K562 treated with DMSO at 1 percent for 48 hours (cell line): ENCODE data around the gene PPIF. TPM values are rescaled to one million over a fixed set of nuclear protein-coding genes. Genes with fewer than 3 reads are reported as not detected.

Experiments
- total RNA-seq: library from RNA; unstranded; fragments of 300-600 nt; gene quantifications from 2 replicates; pipeline ENCODE4 v1.2.3, GENCODE V29; 2022; ENCODE audit warnings: low replicate concordance; ENCODE audit errors: extremely low read depth

The PPIF gene
- not detected in 2 replicates for total RNA-seq

DNA sequence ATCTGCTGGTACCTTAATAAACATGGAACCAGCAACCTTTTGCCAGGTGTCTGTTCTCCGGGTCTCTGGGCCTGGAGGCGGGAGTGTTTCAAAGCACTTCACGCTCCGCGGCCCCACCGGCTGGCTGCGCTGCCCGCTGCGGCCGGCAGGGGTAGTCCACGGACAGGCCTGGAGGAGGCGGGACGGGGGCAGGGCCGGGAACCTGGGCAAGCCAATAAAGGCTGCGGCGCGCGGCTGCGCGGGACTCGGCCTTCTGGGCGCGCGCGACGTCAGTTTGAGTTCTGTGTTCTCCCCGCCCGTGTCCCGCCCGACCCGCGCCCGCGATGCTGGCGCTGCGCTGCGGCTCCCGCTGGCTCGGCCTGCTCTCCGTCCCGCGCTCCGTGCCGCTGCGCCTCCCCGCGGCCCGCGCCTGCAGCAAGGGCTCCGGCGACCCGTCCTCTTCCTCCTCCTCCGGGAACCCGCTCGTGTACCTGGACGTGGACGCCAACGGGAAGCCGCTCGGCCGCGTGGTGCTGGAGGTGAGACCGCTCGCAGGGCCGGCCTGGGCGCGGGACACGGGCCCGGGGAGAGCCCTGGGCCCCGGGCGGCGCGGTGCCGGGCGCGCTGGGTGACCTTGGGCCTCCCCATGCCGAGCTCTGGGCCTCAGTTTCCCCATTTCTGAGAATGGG, at the start of gene PPIF:
TSS of gene PPIF (plus strand) at position 244 of the 668 bp plus-strand sequence. CDS start at position 324, 80 bp downstream.

Other genes starting within 250 kb of the PPIF start
- gene ZCCHC24, start 98.2 kb downstream of the PPIF start, total RNA-seq, result not detected in 2 replicates
- gene EIF5AL1, start 165.1 kb downstream of the PPIF start, total RNA-seq, result not detected in 2 replicates
- not detected in 2 replicates for gene SFTPA2, start 212.9 kb downstream of the PPIF start, total RNA-seq